A549 (cell line): ENCODE results near the gene MT2A. TPM values are rescaled to one million over a fixed set of nuclear protein-coding genes. Genes with fewer than 3 reads are reported as not detected.
A peak's percentile ranks its signal among the peaks of the same experiment; 100 is the strongest.

Experiments used
- ATAC-seq, 2 experiments: fragments of 200-7000 bp in 1 of 2; fragments of >200 bp in 1 of 2; cut with Nextera tagmentation in 1 of 2; cut with Tn5 transposase in 1 of 2; 3 replicates each; pipeline versions ENCODE4 v1.8.0 to v1.9.1; 2018 to 2020; ENCODE audit warnings: mild to moderate bottlenecking in 1 of 2, moderate library complexity in 1 of 2
- CTCF ChIA-PET: fragments of 300-600 bp; sonication (Branson Sonifier 250); formaldehyde crosslinking; extraction: SDS; loops from one replicate; lab custom pipeline; 2021; ENCODE audit warnings: antibody characterized with exemption, inconsistent platforms; lab: Yijun Ruan, JAX
- POLR2A ChIA-PET: fragments of 350-600 bp; formaldehyde crosslinking; extraction: SDS; loops from one replicate; lab custom pipeline; 2021; ENCODE audit warnings: antibody characterized with exemption, inconsistent platforms; lab: Yijun Ruan, JAX
- DNase-seq, 2 experiments: peaks; one replicate each; pipeline versions ENCODE4 v3.0.0 to v3.0.0-alpha.2; 2011 to 2016; ENCODE audit warnings: low read depth in 1 of 2, low spot score in 1 of 2
- FAIRE-seq: peaks from 2 replicates; lab custom pipeline; 2011; peaks lifted over from hg19 to GRCh38; lab: Jason Lieb, UNC
- H3K27ac ChIP-seq, 2 experiments: fragments of >200 bp; sonication (Bioruptor Twin); formaldehyde crosslinking; 3 replicates each; pipeline ENCODE4 v1.5.1; 2016 to 2017
- H3K4me1 ChIP-seq: fragments of >200 bp; sonication (Bioruptor Twin); formaldehyde crosslinking; 3 replicates; pipeline ENCODE4 v1.6.1; 2016
- H3K4me2 ChIP-seq: fragments of >200 bp; sonication (Bioruptor Twin); formaldehyde crosslinking; 3 replicates; pipeline ENCODE4 v1.6.1; 2016
- H3K4me3 ChIP-seq: fragments of >200 bp; sonication (Bioruptor Twin); formaldehyde crosslinking; 3 replicates; pipeline ENCODE4 v1.5.1; 2016
- H3K9me3 ChIP-seq: fragments of >200 bp; sonication (Bioruptor Twin); formaldehyde crosslinking; 3 replicates; pipeline ENCODE4 v1.6.1; 2016
- CBX8 ChIP-seq: fragments of 200-600 bp; sonication (generic); IDR thresholded peaks from 2 replicates; pipeline ENCODE4 v1.6.1; 2016
- CEBPB ChIP-seq, 2 experiments: fragments of >200 bp in 1 of 2; sonication (Bioruptor Twin) in 1 of 2; formaldehyde crosslinking in 1 of 2; IDR thresholded peaks; 2 replicates each; pipeline ENCODE4 v1.6.1; 2012 to 2016
- CHD2 ChIP-seq: fragments of 150-350 bp; IDR thresholded peaks from 2 replicates; pipeline ENCODE4 v1.6.1; 2014; ENCODE audit warnings: low read length; ENCODE audit not compliant: partially characterized antibody
- CTCF ChIP-seq: fragments of >200 bp; sonication (Bioruptor Twin); formaldehyde crosslinking; IDR thresholded peaks from 3 replicates; pipeline ENCODE4 v1.5.1; 2016
- EP300 ChIP-seq, 2 experiments: fragments of >200 bp; sonication (Bioruptor Twin); formaldehyde crosslinking; IDR thresholded peaks; 2 replicates in 1 of 2; 3 replicates in 1 of 2; pipeline ENCODE4 v1.6.1; 2016 to 2017
- ESRRA ChIP-seq: fragments of 150-350 bp; IDR thresholded peaks from 2 replicates; pipeline ENCODE4 v1.6.1; 2014; ENCODE audit warnings: mild to moderate bottlenecking, low read length, borderline replicate concordance
- FOSL2 ChIP-seq, 2 experiments: fragments of 450-650 bp in 1 of 2; fragments of >200 bp in 1 of 2; sonication (Bioruptor Twin) in 1 of 2; formaldehyde crosslinking; IDR thresholded peaks; 2 replicates each; pipeline versions ENCODE4 v1.5.0 to v1.6.1; 2016 to 2020; ENCODE audit warnings: mild to moderate bottlenecking in 1 of 2, moderate library complexity in 1 of 2
- FOXS1 ChIP-seq: fragments of 250-450 bp; sonication (Bioruptor Pico); IDR thresholded peaks from 2 replicates; pipeline ENCODE4 v1.5.0; 2020; ENCODE audit warnings: mild to moderate bottlenecking, moderate library complexity
- HES2 ChIP-seq: fragments of >200 bp; sonication (Bioruptor Twin); formaldehyde crosslinking; IDR thresholded peaks from 2 replicates; pipeline ENCODE4 v1.6.1; 2016
- HOXB5 ChIP-seq: fragments of 250-450 bp; sonication (Bioruptor Pico); IDR thresholded peaks from 2 replicates; pipeline ENCODE4 v1.5.0; 2020; ENCODE audit warnings: mild to moderate bottlenecking, moderate library complexity
- JUN ChIP-seq, 2 experiments: fragments of >200 bp; sonication (Bioruptor Twin); formaldehyde crosslinking; IDR thresholded peaks; 2 replicates in 1 of 2; 3 replicates in 1 of 2; pipeline ENCODE4 v1.6.1; 2016 to 2017
- KDM1A ChIP-seq: fragments of 200-600 bp; sonication (generic); IDR thresholded peaks from 2 replicates; pipeline ENCODE4 v1.6.1; 2016; ENCODE audit warnings: low read depth, mild to moderate bottlenecking
- PHF8 ChIP-seq: fragments of 200-600 bp; sonication (generic); IDR thresholded peaks from 2 replicates; pipeline ENCODE4 v1.6.1; 2016; ENCODE audit warnings: low read depth, mild to moderate bottlenecking, antibody characterized with exemption, moderate library complexity, borderline replicate concordance
- RAD21 ChIP-seq, 2 experiments: fragments of >200 bp in 1 of 2; sonication (Bioruptor Twin) in 1 of 2; formaldehyde crosslinking in 1 of 2; IDR thresholded peaks in 1 of 2; conservative IDR thresholded peaks in 1 of 2; 2 replicates in 1 of 2; 3 replicates in 1 of 2; pipeline ENCODE4 v1.6.1; 2012 to 2018; ENCODE audit warnings: inconsistent platforms in 1 of 2
- RCOR1 ChIP-seq: fragments of 150-350 bp; IDR thresholded peaks from 2 replicates; pipeline ENCODE4 v1.6.1; 2014; ENCODE audit warnings: antibody characterized with exemption, low read length, low read depth
- RNF2 ChIP-seq: fragments of 200-600 bp; sonication (generic); IDR thresholded peaks from 2 replicates; pipeline ENCODE4 v1.6.1; 2016; ENCODE audit warnings: low read depth, mild to moderate bottlenecking, antibody characterized with exemption, moderate library complexity, borderline replicate concordance
- ZC3H11A ChIP-seq: fragments of 450-650 bp; IDR thresholded peaks from 2 replicates; pipeline ENCODE4 v1.6.1; 2014; ENCODE audit warnings: antibody characterized with exemption, mild to moderate bottlenecking
- WGBS: methylation state at CpG from one replicate; pipeline ENCODE4 v1.1.6; 2017; ENCODE audit errors: missing lambda C conversion rate; 5-methylcytosine and 5-hydroxymethylcytosine counted together
- polyA plus RNA-seq, 4 experiments: library from polyadenylated mRNA; depleted of rRNA in 3 of 4; stranded (reverse); fragments of >200 nt; fragmentation: RNase III in 1 of 4; extraction: RNeasy Plus Mini Kit Qiagen cat#74134 plus additional on column Dnase treatment in 1 of 4; gene quantifications; 2 replicates in 3 of 4; 3 replicates in 1 of 4; pipeline ENCODE4 v1.2.3, GENCODE V29; 2011 to 2017
- TF ChIP-seq, protein P1 (sequence below): fragments of 200-600 bp; sonication (generic); IDR thresholded peaks from 2 replicates; pipeline ENCODE4 v1.6.1; 2016; ENCODE audit warnings: antibody characterized with exemption, mild to moderate bottlenecking, moderate library complexity
- TF ChIP-seq, protein P2 (sequence below): IDR thresholded peaks from 2 replicates; pipeline ENCODE4 v1.6.1; 2012

The MT2A gene
- polyA plus RNA-seq, 2 of the 4 experiments (the other 2 are of a cell fraction): 39.1 to 305 TPM

DNA sequence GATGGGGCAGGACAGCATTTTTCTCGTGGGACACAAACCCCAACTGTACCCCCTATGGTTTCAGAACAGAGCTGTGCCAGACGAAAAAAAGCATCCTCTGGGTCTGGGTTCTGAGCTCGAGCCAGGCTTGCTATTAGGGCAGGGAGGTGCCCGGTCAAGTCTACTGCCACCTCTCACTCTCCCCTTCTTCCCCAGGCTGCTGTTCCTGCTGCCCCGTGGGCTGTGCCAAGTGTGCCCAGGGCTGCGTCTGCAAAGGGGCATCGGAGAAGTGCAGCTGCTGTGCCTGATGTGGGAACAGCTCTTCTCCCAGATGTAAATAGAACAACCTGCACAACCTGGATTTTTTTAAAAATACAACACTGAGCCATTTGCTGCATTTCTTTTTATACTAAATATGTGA lies 18.3 kb downstream of the MT2A start (continued):
- TF ChIP-seq, protein P1, sequence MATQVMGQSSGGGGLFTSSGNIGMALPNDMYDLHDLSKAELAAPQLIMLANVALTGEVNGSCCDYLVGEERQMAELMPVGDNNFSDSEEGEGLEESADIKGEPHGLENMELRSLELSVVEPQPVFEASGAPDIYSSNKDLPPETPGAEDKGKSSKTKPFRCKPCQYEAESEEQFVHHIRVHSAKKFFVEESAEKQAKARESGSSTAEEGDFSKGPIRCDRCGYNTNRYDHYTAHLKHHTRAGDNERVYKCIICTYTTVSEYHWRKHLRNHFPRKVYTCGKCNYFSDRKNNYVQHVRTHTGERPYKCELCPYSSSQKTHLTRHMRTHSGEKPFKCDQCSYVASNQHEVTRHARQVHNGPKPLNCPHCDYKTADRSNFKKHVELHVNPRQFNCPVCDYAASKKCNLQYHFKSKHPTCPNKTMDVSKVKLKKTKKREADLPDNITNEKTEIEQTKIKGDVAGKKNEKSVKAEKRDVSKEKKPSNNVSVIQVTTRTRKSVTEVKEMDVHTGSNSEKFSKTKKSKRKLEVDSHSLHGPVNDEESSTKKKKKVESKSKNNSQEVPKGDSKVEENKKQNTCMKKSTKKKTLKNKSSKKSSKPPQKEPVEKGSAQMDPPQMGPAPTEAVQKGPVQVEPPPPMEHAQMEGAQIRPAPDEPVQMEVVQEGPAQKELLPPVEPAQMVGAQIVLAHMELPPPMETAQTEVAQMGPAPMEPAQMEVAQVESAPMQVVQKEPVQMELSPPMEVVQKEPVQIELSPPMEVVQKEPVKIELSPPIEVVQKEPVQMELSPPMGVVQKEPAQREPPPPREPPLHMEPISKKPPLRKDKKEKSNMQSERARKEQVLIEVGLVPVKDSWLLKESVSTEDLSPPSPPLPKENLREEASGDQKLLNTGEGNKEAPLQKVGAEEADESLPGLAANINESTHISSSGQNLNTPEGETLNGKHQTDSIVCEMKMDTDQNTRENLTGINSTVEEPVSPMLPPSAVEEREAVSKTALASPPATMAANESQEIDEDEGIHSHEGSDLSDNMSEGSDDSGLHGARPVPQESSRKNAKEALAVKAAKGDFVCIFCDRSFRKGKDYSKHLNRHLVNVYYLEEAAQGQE: no peak
- no peak for TF ChIP-seq CHD2
- TF ChIP-seq FOSL2 (IDR thresholded peaks at IDR 0.05): no peak
- no peak for TF ChIP-seq FOSL2 (CRISPR knock-in tag; IDR thresholded peaks at IDR 0.05)
- no peak for TF ChIP-seq JUN (IDR thresholded peaks at IDR 0.05)
- TF ChIP-seq, protein P2, sequence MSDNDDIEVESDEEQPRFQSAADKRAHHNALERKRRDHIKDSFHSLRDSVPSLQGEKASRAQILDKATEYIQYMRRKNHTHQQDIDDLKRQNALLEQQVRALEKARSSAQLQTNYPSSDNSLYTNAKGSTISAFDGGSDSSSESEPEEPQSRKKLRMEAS: no peak
- TF ChIP-seq HES2: no peak
- no peak for TF ChIP-seq CTCF
- no peak for TF ChIP-seq CBX8

- WGBS: 75% methylated on average over 9 of the region's 9 CpGs
- FAIRE-seq: no peak
- no peak overlapping the region for H3K4me3 ChIP-seq
- POLR2A ChIA-PET: interaction anchor here (0.7 kb wide), 1 partner anchor 20 kb away, joined by 3 read pairs; the partner anchor contains the start of gene MT2A
- no peak for DNase-seq
- no peak for TF ChIP-seq FOSL2 (IDR thresholded peaks at IDR 0.05)
- TF ChIP-seq FOSL2 (CRISPR knock-in tag; IDR thresholded peaks at IDR 0.05): no peak
- TF ChIP-seq PHF8: no peak
- TF ChIP-seq RNF2: no peak
- no peak for TF ChIP-seq CHD2
- no peak for TF ChIP-seq RAD21 (conservative IDR thresholded peaks at IDR 0.05 in 1 of 2, IDR thresholded peaks at IDR 0.05 in 1 of 2)
- TF ChIP-seq KDM1A: no peak
- TF ChIP-seq RCOR1: no peak
- no peak for TF ChIP-seq ZC3H11A
- TF ChIP-seq CEBPB (IDR thresholded peaks at IDR 0.05): no peak
- TF ChIP-seq HOXB5 (CRISPR knock-in tag): no peak
- H3K9me3 ChIP-seq: no peaks in the 10 kb centered on the region
- H3K27ac ChIP-seq: peak overlapping the region in 1 of 2 experiments; percentile 86; a peak in 3 of 6 replicates
- no peak overlapping the region for H3K4me2 ChIP-seq
- peaks cover 14% of the 10 kb centered on the region for H3K4me1 ChIP-seq
- ATAC-seq: no peak
- CTCF ChIA-PET: interaction anchor here (1.1 to 1.7 kb wide), 3 partner anchors 11 to 115 kb away, joined by 3 to 5 read pairs (median 5); no protein-coding TSS in a partner anchor
Measured at GRCh38 chr16:56628486-56629350, 20.3 kb downstream of the MT2A start.

GRCh38 chr16:56629531-56629930 lies 21.1 kb downstream of the MT2A start:
- 67% methylated on average over 3 of the region's 3 CpGs for WGBS
- H3K4me2 ChIP-seq: no peak overlapping the region
- ChIA-PET CTCF (interaction anchor here (1.4 to 2.6 kb wide), 4 partner anchors 13 to 116 kb away, joined by 4 to 16 read pairs (median 5); no protein-coding TSS in a partner anchor), POLR2A (no interaction called here)
- TF ChIP-seq FOXS1 (no peak), EP300 (IDR thresholded peaks at IDR 0.05) (no peak), ESRRA (no peak), CEBPB (IDR thresholded peaks at IDR 0.05) (no peak)
- no peak for ATAC-seq
- no peak overlapping the region for H3K27ac ChIP-seq
- DNase-seq: no peak
- FAIRE-seq: no peak
- H3K4me3 ChIP-seq: no peak overlapping the region
- H3K4me1 ChIP-seq: peaks cover 14% of the 10 kb centered on the region
- H3K9me3 ChIP-seq: no peaks in the 10 kb centered on the region
